ENCODE results near the gene LIPT2.

DNA sequence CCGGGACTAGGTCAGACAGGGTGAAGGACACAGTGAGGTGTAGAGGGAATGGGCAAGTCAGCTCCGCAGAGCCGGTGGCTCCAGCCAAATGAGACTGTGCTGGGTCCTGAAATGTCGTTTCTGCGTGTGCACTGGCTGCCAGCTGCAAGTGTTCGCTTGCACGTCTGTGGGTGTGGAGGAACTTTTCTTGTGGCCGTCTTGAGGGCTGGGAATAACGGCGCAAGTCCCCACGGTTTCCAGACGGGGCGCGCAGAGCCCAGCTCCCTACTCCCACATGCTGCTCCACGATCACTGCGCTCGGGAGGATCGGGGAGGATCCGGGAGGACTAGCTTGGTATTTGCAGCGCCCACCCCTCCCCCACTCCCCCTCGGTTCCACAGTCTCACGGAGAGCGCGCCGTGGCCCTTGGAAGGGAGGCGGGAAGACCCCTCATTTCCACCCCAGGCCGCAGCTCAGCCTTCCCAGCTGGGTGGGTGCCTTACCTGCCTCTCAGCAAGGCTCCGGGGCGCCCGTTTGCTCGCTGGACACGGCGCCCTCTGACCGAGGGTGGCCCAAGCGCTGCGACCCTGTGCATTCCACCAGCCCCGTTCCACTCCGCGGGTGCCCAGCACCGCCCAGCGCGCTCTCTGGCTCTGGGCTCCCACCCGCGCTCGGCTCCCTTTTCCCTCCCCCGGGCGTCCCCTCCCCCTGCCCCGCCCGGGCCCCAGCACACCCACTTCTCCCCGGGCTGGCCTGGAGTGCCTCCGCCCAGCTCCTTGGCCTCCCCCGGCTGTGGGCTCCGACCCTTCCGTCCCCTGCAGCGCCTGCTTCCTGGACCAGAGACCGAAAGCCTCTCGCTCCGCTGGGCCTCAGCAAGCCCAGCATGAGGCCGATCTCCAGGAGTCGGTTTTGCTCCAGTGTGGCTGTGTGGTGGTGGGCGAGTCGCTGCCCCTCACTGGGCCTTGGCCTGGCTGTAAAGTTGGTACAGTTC lies 26.3 kb downstream of the LIPT2 start, which contains the start of gene KCNE3:
- TF ChIP-seq, protein P1, sequence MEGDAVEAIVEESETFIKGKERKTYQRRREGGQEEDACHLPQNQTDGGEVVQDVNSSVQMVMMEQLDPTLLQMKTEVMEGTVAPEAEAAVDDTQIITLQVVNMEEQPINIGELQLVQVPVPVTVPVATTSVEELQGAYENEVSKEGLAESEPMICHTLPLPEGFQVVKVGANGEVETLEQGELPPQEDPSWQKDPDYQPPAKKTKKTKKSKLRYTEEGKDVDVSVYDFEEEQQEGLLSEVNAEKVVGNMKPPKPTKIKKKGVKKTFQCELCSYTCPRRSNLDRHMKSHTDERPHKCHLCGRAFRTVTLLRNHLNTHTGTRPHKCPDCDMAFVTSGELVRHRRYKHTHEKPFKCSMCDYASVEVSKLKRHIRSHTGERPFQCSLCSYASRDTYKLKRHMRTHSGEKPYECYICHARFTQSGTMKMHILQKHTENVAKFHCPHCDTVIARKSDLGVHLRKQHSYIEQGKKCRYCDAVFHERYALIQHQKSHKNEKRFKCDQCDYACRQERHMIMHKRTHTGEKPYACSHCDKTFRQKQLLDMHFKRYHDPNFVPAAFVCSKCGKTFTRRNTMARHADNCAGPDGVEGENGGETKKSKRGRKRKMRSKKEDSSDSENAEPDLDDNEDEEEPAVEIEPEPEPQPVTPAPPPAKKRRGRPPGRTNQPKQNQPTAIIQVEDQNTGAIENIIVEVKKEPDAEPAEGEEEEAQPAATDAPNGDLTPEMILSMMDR (IDR thresholded peaks at IDR 0.05): no peak
- TF ChIP-seq, protein P2, sequence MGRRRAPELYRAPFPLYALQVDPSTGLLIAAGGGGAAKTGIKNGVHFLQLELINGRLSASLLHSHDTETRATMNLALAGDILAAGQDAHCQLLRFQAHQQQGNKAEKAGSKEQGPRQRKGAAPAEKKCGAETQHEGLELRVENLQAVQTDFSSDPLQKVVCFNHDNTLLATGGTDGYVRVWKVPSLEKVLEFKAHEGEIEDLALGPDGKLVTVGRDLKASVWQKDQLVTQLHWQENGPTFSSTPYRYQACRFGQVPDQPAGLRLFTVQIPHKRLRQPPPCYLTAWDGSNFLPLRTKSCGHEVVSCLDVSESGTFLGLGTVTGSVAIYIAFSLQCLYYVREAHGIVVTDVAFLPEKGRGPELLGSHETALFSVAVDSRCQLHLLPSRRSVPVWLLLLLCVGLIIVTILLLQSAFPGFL (CRISPR knock-in tag; IDR thresholded peaks at IDR 0.05; ENCODE audit: borderline replicate concordance): no peak
- TF ChIP-seq, protein P3, sequence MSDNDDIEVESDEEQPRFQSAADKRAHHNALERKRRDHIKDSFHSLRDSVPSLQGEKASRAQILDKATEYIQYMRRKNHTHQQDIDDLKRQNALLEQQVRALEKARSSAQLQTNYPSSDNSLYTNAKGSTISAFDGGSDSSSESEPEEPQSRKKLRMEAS (CRISPR knock-in tag; IDR thresholded peaks at IDR 0.05): no peak
- no peak for TF ChIP-seq ZNF317 (CRISPR knock-in tag; IDR thresholded peaks at IDR 0.05; ENCODE audit: borderline replicate concordance, low read depth)
- TF ChIP-seq ZNF138 (CRISPR knock-in tag; conservative IDR thresholded peaks at IDR 0.05): no peak
- no peak for TF ChIP-seq FOXK1 (CRISPR knock-in tag; IDR thresholded peaks at IDR 0.05)
- TF ChIP-seq, protein P4, sequence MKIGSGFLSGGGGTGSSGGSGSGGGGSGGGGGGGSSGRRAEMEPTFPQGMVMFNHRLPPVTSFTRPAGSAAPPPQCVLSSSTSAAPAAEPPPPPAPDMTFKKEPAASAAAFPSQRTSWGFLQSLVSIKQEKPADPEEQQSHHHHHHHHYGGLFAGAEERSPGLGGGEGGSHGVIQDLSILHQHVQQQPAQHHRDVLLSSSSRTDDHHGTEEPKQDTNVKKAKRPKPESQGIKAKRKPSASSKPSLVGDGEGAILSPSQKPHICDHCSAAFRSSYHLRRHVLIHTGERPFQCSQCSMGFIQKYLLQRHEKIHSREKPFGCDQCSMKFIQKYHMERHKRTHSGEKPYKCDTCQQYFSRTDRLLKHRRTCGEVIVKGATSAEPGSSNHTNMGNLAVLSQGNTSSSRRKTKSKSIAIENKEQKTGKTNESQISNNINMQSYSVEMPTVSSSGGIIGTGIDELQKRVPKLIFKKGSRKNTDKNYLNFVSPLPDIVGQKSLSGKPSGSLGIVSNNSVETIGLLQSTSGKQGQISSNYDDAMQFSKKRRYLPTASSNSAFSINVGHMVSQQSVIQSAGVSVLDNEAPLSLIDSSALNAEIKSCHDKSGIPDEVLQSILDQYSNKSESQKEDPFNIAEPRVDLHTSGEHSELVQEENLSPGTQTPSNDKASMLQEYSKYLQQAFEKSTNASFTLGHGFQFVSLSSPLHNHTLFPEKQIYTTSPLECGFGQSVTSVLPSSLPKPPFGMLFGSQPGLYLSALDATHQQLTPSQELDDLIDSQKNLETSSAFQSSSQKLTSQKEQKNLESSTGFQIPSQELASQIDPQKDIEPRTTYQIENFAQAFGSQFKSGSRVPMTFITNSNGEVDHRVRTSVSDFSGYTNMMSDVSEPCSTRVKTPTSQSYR (CRISPR knock-in tag; IDR thresholded peaks at IDR 0.05): 0 out of 2 replicates have a peak, but pooled peaks have one; percentile 20
- TF ChIP-seq ELF4 (CRISPR knock-in tag; IDR thresholded peaks at IDR 0.05; ENCODE audit: low read depth): no peak
- no peak for TF ChIP-seq EMX1 (CRISPR knock-in tag; IDR thresholded peaks at IDR 0.05)
- TF ChIP-seq, protein P5, sequence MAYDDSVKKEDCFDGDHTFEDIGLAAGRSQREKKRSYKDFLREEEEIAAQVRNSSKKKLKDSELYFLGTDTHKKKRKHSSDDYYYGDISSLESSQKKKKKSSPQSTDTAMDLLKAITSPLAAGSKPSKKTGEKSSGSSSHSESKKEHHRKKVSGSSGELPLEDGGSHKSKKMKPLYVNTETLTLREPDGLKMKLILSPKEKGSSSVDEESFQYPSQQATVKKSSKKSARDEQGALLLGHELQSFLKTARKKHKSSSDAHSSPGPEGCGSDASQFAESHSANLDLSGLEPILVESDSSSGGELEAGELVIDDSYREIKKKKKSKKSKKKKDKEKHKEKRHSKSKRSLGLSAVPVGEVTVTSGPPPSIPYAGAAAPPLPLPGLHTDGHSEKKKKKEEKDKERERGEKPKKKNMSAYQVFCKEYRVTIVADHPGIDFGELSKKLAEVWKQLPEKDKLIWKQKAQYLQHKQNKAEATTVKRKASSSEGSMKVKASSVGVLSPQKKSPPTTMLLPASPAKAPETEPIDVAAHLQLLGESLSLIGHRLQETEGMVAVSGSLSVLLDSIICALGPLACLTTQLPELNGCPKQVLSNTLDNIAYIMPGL (CRISPR knock-in tag; IDR thresholded peaks at IDR 0.05): no peak
- TF ChIP-seq NFYB (CRISPR knock-in tag; conservative IDR thresholded peaks at IDR 0.05; ENCODE audit: low read depth): no peak
- TF ChIP-seq CREM (CRISPR knock-in tag; IDR thresholded peaks at IDR 0.05): no peak
- TF ChIP-seq MYBL2 (CRISPR knock-in tag; IDR thresholded peaks at IDR 0.05): no peak
